NCI-H524 treated with DMSO at 0.1 percent for 48 hours (cell line): ENCODE results near the gene CHST15.

Source experiments
- DNase-seq: peaks from one replicate; lab custom pipeline; 2025; lab: John Stamatoyannopoulos, UW

Gene CHST15

GRCh38 chr10:124081547-124082140 is 11.8 kb downstream of the CHST15 start:
- DNase-seq: no peak

- DNase-seq: no peak
These were observed 13.5 kb downstream of the CHST15 start for GRCh38 chr10:124079864-124080263.

- DNase-seq: no peak
These were observed 14.7 kb downstream of the CHST15 start for GRCh38 chr10:124078714-124079113.

DNA sequence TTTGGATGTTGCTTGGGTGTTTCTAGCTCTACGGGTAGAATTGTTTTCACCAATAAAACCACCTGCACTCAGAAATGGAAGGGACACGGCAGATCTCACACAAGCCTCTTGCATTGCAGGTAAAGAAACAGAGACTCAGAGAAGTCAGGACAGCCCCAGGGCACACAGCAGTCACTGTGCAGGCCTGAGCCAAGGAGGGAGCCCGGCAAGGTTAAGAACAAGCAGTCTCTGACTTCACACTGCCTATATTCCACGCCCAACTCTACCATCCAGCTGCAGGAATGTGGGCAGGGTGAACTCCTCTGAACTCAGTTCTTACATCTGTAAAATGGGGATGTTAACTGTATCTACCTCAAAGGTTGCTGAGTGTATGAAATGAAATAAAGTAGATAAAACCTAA is 15.4 kb downstream of the CHST15 start:
- DNase-seq: no peak

DNA sequence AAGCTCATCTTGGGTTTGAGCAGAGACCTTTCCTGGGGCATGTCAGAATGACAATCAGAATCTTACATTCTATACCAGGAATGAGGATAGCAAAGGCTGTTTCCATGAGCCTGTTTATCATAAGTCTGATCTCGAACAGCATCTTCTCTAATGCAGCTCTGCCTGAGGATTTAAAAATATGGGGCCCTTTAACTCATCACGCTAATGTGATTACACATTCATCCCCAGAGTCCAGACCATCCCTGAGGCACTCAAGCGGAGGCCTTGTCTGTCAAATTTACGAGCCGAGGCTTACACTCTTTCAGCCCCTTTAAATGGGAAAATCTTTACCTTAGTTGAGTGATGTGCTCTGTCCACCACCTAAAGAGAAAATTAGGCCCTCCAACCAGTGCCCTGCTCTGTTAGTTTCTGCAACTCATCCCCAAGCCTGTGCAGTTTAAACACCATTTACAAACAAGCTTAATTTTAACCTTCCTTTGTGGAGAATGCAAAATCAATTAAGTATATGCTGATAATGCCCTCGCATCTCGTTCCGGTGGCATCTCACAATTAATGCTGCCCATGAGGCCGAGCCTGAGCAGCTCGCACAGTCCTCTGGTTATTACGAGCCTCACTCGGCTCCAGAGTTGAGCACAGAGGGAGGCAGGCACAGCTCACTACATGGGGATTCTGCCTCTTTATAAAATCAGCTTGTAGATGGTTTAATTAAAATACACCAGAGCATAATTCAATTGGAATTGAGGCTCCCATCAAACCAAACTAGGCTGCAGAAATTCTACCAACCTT is 16.0 kb downstream of the CHST15 start:
- DNase-seq: no peak

GRCh38 chr10:124076148-124076733 is 17.2 kb downstream of the CHST15 start:
- no peak for DNase-seq

GRCh38 chr10:124075231-124075955 is 18.0 kb downstream of the CHST15 start:
- no peak for DNase-seq

DNA sequence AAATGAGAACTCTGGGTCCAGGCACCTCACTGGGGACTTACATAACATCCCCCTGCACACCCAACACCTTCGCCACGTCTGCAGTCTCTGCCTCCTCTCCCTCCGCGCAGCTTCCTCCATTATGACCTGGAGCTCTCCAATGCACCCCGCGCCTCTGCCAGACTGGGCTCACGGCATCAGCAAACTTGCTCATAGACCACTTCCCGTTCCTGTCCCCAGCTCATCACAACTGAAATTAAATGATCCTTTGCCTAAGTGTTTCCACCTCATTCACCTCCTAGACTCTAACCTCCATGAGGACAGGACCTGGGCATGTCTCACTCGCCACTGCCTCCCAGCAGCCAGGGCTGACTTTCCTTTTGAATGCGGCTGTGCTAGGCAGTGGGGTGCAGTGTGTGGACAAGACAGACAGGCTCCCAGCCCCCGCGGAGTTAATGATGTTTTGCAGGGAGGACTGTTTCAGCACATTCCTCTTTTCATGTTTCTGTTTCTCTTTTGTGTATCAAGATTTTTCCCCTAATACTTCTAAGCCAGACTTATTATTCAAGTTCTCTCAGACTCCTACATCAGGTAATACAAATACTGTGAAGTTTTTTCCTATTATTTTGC is 18.8 kb downstream of the CHST15 start:
- no peak for DNase-seq

GRCh38 chr10:124073978-124074377 is 19.4 kb downstream of the CHST15 start:
- DNase-seq: no peak

DNA sequence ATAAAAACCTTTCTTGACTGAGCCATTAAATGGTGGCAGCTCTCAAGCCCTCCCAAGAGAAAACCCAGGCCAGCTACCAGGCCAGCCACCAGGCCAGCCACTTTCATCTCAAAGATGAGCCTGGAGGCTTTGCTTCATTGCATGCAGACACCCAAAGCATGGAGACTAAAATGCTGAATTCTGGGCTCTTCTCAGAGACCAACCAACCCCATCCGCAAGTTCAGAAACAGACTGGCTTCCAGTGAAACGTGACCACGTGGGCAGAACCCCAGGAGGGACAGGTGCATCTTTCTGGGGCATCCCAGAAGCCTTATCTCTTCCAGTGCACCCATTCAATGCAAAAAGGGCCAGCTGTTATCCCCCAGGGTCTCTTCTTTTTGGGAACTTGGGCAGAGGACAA is 20.9 kb downstream of the CHST15 start:
- DNase-seq: no peak

- no peak for DNase-seq
These were observed 21.3 kb downstream of the CHST15 start for GRCh38 chr10:124072106-124072505.

DNA sequence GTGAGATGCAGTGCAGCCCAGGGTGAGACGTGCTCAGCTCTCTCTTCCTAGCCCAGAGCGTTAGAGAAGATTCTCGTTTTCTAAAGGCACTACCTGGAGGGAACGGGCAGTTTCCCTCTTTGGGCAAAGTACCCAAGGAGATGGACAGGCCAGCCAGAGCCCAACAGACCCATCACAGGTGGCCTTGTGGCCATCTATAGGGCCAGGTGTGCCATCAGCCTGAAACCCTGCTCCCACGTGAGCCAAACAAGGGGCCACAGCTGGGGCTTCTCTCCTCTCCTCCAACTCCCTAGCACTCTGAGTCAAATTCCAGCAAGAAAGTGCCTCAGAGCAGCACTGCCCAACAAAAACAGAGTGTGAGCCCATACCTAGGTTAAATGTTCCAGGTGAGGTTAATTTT is 22.3 kb downstream of the CHST15 start:
- DNase-seq: no peak

GRCh38 chr10:124070666-124071065 is 22.7 kb downstream of the CHST15 start:
- no peak for DNase-seq

- no peak for DNase-seq
These were observed 23.8 kb downstream of the CHST15 start for GRCh38 chr10:124069341-124070264.

DNA sequence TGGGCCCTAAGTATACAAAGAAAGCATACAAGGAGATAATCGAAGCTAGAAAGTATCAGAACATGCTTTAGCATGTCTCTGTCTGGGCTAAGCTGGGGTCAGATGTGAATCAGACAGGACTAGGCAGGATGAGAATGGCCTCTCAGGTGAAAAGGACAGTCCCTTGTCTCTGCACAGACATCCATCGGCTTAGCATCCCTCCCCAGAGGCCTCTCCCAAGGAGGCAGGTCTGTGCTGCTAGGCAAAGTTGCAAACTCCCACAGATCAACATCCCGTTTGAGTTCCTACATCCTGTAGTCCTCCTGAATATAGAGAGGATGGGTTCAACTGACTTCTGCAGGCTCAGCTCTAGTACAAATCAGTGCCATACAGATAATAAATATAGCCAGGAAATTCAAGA is 24.5 kb downstream of the CHST15 start:
- DNase-seq: no peak

GRCh38 chr10:124067825-124068400 is 25.5 kb downstream of the CHST15 start:
- DNase-seq: no peak

DNA sequence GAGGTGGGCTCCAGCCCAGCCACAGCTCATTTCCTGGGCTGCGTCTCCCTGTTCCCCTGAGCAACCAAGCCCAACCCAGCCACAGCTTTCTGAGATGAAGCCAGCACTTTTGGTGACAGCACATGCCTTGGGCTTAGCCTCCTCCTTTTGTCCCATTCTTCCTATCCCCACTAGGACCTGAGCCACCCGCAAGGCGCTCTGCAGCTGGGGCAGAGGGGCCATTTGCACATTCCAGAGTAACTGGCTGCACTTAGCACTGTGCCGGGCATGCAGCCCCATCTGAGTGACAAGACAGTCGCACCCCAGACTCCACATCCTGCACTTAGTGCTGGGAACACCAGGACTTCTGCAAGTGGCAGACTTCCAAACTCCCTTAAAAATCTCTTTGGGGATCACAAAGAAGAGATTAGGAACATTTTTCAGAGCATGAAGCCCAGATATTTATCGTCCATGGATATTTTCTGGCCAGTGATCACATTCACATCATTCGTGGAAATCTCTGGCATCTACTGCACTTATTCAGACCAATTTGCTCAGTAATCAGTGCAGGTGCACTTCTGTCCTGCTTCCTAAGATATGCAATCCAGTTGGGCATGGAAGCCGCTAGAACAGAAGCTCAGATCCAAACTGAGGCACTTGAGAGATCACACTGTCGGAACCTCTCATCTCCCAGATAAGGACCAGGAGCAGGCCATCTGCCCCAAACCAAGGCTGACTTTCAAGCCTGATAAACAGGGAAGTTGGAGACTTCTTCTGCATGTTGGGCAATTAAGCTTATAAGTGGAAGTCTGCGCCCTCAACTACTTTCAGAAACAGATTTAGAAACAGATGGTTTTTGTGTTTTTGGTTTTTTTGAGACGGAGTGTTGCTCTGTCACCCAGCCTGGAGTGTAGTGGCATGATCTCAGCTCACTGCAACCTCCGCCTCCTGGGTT is 26.4 kb downstream of the CHST15 start:
- DNase-seq: no peak

- DNase-seq: no peak
These were observed 27.2 kb downstream of the CHST15 start for GRCh38 chr10:124066126-124066700.

DNA sequence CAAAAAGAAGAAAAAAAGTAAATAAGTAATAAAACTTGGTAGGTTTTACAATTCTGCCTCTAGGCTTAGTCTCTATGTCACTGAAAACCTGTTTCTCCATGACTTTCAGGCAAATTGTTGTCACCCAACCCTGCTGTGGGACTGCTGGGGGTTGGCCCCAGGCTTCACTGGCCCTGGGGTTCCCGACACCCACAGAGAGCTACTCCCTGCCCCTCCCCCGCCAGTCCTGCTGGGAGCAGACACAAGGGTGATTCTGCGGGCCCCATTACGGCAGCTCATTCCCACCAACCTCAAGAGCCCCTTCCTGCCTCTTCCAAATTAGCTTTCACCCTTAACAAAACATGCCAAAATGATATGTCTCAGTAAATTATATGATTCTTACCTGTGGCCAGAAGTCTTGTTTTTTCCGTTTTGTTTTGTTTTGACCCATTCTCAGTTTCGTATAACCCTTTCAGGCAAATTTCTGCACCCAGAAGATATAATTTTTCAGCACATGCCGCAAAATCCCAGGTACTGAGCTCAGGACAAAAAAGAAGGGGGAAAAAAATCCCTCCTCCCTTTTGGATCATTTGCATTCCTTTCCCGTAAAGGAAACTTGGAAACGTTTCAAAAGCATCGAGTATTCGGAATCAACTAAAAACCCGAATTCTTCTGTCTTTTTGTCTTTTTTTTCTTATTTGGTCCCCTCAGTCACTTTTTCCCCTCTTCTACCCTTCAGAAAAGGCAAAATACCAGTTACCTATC is 27.8 kb downstream of the CHST15 start:
- DNase-seq: no peak
